ENCODE data around the gene STK32B.

- TF ChIP-seq, protein P1, sequence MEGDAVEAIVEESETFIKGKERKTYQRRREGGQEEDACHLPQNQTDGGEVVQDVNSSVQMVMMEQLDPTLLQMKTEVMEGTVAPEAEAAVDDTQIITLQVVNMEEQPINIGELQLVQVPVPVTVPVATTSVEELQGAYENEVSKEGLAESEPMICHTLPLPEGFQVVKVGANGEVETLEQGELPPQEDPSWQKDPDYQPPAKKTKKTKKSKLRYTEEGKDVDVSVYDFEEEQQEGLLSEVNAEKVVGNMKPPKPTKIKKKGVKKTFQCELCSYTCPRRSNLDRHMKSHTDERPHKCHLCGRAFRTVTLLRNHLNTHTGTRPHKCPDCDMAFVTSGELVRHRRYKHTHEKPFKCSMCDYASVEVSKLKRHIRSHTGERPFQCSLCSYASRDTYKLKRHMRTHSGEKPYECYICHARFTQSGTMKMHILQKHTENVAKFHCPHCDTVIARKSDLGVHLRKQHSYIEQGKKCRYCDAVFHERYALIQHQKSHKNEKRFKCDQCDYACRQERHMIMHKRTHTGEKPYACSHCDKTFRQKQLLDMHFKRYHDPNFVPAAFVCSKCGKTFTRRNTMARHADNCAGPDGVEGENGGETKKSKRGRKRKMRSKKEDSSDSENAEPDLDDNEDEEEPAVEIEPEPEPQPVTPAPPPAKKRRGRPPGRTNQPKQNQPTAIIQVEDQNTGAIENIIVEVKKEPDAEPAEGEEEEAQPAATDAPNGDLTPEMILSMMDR (IDR thresholded peaks at IDR 0.05; ENCODE audit: control extremely low read depth in 1 of 3, insufficient read depth in 1 of 3, low read depth in 1 of 3, low read length in 3 of 3), result no peak
- TF ChIP-seq EZH2 (IDR thresholded peaks at IDR 0.05; ENCODE audit: low read depth, low read length, severe bottlenecking), result no peak
- TF ChIP-seq, protein P2, sequence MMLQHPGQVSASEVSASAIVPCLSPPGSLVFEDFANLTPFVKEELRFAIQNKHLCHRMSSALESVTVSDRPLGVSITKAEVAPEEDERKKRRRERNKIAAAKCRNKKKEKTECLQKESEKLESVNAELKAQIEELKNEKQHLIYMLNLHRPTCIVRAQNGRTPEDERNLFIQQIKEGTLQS (IDR thresholded peaks at IDR 0.05; ENCODE audit: insufficient read depth, low read depth, low read length), result no peak
- TF ChIP-seq GTF2F1 (IDR thresholded peaks at IDR 0.05; ENCODE audit: borderline replicate concordance, low read depth, low read length), result no peak
- TF ChIP-seq ASH2L (IDR thresholded peaks at IDR 0.05; ENCODE audit: low read length), result no peak
- TF ChIP-seq SAP30 (IDR thresholded peaks at IDR 0.05; ENCODE audit: insufficient read depth, insufficient replicate concordance, low read length), result no peak
- TF ChIP-seq POLR2AphosphoS5 (IDR thresholded peaks at IDR 0.05; ENCODE audit: low read depth, low read length), result no peak
These were observed 290.2 kb downstream of the STK32B start for GRCh38 chr4:5341526-5341925.

Data from H1 (cell line).